ENCODE results near the gene MTA3.

DNA sequence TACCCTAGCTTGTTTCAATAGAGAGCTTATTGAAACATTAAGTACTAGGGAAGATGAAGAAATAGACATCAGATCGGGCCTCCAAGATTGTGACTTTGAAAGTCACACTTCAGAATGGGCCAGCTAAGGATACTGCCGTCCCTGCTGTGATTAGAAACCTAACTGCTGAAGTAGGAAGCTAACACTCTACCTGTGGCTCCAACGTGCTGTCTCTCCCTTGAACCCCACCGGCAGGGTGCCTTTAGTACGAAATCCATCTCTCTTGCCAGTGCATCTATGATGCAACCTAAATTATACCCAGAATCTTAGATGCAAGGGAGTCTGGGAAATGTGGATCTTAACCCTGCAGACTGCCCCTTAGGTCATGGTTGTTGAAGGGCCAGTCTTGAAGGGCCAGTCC lies 116.9 kb downstream of the MTA3 start:
- no peak for TF ChIP-seq EZH2 (IDR thresholded peaks at IDR 0.05)
- TF ChIP-seq POLR2AphosphoS5 (IDR thresholded peaks at IDR 0.05; ENCODE audit: borderline replicate concordance, low read depth, low read length) = no peak
